GM18909 (cell line): ENCODE data around the gene SEL1L3.
"Not testable (repeated sequence)": the region's sequence is repeated elsewhere in the genome, so short reads cannot be mapped to it uniquely, and the experiment has no call there.

Source experiments
- ATAC-seq: cut with Tn5 transposase; IDR thresholded peaks from one replicate; pipeline ENCODE4 v1.9.1; 2021; ENCODE audit warnings: mild to moderate bottlenecking; ENCODE audit not compliant: unreplicated experiment, poor library complexity

SEL1L3 gene

DNA sequence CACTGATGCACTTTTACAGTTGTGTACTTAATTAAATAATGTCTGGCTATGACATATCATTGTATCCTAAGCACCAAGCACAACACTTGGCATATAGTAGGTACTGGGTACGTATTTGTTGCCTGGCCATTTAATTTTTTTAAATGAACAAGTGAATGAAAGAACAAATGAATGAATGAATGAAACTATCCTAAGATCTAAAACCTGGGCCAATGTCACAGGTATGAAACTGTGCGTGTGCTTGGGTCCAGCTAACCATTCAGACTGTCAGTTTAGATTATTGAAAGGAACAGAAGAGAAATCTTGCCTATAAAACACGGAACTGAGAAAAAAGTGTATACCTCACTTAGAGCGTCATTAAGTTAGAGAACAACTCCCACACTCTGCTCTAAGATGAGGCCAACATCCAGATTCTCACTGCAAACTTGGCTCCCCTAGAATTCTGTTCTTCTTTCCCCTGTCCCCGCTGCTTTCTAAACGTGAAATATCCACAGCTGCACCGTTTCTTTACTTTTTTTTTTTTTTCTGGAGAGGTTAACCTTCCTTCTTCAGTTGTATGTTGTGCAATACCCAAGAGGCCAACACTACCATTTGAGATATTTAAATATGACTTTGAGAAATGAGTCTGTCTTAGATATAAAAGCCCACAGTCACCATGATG is 17.3 kb upstream of the SEL1L3 start:
- peak; percentile 64 for ATAC-seq

DNA sequence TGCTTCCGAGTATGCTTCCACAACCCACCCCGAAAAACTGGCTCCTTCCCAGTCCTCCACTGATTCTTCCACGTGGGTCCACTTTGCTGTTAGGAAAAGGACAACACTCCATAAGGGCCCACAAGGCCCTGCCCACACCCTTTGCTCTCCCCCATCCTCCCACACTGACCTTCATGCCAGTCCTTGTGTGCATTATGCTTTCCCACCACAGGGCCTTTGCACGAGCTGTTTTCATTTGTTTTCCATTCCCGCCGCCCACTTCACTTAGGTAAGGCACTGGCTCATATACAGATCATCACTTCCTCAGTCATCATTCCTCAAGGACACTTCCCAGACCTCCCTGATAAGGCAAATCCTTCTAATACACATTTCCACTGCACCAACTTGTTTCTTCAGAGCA is 16.8 kb upstream of the SEL1L3 start:
- ATAC-seq = no peak

DNA sequence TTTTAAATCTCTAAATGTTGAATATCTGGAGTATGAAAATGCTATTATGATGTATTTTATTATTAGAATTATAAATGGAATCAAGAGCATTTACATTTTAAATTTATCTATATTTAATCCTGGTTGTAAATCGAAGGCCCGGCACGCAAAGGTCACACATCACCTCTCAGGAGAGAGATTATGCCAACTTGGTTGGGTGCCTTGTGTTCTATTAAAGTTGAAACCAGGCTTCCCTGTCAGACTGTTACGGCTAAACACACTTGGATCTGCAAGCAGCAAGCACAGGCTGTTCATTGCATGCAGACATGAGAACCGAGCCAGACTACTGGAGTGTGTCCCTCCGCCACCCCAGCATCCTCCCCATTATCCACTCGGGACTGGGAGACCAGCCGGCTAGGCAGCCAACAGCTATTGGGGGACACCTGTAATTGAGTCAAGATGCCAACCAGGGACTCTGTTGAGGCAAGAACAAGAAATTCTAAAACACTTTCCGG is 16.4 kb upstream of the SEL1L3 start:
- ATAC-seq = no peak

DNA sequence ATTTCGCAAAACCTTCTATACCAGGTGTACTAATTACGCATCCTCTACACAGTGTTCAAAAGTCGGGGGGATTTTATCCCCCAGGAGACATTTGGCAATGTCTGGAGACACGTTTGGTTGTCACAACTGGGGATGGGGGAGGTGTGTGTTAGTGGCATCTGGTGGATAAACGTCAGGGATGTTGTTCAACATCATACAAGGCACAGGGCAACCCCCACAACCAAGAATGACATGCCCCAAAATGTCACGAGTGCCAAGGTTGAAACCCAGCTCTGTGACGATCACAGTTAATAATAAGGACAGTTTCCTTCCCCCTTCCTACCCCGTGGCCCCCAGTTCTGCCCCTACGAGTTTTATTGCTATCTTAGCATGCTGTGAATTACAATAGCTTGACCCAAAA is 15.9 kb upstream of the SEL1L3 start:
- ATAC-seq = no peak

DNA sequence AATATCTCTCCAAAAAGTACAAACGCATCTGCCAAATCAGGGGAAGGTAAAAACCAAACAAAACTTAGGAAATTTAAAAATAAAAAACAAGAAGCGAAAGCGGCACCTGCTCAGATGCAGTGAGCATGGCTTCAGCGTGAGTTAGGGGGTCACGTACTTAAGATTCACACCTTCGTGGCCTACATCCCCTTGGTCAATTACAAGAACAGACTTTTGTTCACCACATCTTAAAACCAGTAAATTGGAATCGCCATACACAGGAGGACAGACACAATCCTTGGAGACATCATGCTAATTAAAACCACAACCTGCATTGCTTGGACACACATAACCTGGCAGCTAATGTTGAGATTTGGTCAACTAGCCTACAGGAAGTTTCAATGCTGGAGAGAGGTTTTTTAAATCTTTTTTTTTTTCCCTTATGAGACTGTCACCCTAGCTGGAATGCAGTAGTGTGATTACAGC is 12.5 kb upstream of the SEL1L3 start:
- ATAC-seq = peak; percentile 61

DNA sequence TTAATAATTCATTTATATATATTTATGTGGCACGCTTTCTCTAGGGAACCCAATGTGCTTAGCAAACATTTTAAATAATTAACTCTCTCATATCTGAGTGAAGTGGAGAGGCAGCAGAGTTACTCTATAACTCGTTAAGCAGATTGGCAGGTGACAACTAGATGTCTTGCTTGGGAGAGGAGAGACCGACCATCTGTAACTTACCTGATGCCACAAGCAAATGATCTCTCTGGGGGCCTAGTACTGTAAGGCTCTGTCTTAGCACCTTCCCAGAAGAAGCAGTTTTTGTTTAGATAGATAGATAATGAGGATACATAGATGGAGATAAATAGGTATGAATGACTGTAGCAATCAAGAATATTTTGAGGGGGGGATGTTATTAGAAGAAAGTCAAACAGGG is 11.9 kb upstream of the SEL1L3 start:
- peak; percentile 65 for ATAC-seq

DNA sequence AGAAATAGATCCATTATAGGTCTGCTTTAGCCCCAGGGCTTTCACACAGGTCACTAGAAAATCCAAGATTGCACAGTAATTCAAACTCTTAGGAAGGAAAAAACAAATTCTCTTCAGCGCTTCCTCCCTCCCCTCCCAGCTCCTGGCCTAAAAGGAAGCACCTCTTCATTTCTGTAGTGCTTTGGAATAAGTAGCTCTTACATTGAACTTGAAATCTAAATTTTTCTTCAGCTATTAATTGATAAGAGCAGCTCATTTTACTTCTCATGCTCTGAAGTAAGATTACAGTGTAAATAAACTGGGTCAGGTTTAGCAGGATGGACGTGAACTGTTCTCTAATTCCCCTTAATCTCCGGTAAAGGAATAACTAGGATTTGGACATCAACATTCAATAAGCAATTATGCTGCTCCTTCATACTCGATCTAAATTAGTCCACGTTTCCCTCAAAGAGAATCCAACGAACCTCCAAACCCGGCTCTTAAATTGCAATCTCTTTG is 10.9 kb upstream of the SEL1L3 start:
- ATAC-seq = no peak

DNA sequence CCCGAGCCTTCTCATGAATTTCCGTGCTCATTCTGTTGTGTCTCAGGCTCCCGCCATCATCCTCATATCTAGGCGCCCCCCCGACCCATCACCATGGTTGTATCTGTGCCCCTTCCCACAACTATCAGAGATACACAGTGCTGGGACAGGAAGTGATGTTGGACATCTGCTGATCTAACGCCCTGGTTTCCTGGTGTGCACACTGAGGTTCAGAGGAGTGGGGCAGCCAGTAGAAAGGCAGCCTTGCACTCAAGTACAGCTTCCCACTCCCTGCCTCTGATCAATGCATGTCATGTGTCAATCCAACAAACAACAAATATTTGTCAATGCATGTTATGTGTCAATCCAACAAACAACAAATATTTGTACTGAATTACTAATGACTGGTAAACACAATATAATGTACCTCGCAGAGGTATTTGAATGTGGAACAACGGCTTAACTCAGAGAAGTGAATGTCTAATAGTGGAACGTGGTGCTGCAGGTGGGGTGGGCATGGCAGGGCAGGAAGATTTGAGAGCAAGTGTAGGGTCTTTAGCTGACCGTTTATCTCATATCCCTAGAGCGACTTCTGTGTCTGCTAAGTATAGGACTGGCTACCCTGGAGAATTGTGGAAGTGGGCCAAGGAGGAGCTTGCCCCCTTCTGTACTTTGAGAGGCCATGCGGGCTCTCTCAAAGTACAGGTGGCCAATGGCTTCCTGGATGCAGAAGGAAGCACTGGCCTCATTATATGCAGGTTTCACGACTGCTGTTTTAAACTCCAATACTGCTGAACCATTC is 10.3 kb upstream of the SEL1L3 start:
- no peak for ATAC-seq

DNA sequence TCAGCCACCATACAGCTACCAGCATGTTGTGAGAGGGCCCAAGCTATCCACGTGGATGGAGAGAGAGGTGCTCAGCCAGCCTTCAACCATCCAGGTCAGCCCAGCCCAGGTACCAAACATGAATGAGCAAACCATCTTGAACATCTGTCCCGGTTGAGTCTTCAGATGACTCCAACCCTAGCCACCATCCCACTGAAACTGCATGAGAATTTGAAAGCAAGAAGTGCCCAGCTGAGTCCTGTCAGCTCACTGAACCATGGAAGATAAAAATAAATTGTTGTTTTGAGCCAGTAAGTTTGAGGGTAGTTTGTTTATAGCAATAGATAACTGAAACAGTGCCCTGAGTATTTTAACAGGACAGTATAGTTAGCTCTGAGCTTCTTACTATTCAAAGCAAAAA is 7.3 kb upstream of the SEL1L3 start:
- ATAC-seq = peak; percentile 42

DNA sequence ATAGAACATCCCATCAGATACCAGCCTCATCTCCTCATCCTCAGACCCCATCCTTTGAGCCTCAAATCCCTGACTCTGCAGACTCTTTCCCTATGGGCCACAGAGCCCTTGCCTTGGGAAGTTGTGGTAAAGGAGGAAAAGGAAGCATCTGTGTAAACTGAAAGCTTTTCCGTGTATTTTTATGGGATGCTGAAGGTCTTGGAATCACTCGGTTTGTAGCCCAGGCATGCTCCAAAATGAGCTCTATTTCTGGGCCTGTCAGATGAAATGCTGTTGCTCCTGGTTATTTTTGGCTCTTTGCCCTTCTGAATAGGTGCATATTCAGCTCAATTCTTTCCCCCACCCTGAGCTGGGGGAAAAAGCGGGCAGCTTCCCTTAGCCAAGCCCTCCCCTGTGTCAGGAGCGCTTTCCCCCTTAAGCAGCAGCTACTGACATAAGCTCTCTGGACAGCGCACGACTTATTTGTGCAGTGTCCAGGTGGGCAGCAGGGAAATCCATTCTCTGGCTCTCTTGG is 5.0 kb upstream of the SEL1L3 start:
- ATAC-seq = no peak

DNA sequence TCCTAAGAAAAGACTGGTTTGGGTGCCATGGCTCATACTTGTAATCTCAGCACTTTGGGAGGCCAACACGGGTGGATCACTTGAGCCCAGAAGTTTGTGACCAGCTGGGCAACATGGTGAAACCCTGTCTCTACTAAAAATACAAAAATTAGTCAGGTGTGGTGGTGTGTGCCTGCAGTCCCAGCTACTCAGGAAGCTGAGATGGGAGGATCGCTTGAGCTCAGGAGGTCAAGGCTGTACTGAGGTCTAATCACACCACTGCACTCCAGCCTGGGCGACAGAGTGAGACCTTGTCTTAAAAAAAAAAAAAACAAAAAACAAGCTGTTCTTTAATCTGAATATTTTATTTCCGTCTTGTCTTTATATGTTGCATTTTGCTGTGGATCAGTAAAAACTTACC is 3.6 kb upstream of the SEL1L3 start:
- ATAC-seq = not testable (repeated sequence)

DNA sequence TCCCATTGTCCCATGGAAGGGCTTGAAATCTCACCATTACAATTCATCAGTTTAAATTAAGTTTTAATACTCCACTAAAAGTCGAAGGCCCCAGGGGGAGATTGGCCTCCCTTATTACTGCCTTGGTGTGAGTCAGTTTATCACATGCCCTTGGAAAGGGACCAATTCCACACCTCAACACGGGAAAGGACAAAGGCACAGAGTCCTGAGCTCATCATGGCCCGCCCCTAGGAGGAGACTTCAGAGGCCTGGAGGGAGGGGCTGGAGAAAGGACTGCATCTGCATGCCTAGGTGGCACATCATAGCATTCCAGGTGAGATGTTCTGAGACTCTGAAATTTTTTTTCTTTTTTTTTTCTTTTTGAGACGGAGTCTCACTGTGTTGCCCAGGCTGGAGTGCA is 2.8 kb upstream of the SEL1L3 start:
- no peak for ATAC-seq

DNA sequence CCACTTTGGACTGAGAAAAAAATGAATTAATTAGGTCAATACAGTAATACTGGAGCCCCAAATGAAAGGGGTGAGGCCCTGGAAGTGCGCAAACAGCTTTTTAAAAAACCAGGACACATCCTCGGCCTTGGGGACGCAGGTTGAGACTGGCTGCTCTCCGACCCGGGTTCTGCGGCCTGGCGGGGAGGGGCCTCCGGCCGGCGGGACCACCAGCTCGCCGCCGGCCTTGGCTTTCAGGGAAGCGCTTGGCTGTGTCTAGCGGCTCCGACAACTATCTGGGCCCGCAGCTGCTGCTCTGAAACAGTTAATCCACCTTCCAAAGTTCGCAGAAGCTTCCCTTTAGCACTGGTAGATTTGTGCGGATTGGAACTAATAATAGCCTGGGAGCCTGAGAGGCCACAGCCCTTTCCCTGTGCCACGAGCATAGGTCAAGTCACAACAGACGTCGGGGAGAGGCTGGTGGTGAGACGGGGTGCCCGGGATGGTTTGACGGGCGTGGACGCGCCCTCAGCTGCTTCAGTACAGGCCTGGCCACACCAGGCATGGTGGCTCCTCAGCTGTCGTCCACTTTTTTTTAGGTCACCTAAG is 1.1 kb upstream of the SEL1L3 start:
- no peak for ATAC-seq

DNA sequence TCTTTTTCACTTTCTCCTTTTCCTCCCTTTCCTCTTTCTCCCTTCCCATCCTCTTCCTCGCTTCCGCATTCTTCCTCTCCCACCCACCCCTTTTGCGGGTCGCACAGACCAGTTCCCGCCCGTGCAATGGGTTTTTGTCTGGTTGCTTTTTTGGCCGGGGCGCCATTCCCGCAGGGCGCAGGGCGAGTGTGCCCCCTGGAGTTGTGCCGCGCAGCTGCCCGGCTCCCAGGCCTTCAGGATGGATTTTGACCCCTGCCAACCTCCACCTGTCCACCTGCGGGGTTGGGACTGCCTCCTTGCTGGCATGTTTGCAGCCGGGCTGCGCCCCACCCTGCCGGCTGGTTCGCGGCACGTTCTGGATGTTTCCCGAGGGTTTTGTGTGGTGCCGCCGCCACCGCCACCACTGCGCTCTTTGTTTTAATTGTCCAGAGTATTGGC is 578 bp upstream of the SEL1L3 start:
- no peak for ATAC-seq

DNA sequence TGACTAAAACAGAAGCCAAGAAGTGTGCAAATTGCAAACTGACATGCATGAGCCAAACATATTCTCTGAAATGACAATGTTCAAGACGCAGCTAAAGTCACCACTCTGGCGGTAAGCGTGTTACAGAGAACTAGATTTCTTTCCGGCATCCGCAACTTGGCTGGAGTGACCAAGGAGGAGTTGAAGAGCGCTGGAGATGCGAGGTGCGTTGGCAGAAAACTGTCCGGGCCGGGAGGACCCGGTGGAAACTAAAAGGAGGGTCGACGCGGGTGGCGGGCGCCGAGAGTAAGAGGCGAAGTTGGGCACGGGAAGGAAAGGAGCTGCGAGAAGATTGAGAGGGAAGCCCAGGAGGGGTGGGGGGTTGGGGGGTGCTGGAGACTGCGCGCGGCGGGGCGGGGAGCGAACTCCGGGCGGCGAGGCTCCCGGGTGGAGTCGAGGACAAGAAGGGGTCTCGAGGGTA is 807 bp downstream of the SEL1L3 start:
- peak; percentile 12 for ATAC-seq

DNA sequence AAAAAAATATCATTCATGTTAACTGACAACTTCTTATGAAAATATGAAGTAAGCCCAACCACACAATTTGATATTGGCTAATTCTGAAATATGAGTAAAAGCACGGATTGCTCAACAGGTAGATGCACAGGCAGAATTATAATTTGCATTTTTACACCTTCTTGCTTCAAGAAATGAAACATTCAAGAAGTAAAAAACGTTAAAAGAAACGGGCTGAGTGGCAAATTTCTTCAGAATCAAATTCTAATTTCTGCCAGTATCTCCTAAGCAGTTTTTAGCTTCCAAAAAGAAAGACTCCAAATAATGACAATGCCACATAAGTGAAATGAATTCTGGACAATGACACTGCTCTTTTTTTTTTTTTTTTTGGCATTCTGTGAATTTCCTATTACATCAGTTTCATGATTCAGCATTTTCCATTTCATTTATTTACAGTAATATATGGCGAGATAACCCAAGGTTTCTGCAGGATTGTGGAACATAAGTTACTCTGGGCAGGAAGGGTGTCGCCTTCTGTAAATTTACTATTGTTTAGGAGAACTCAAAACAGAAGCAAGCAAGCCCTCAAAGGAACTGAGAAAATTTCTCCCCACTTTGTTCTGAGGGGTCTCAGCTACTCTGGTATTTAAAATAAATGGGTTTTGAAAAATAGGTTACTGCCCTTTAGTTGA is 1.4 kb downstream of the SEL1L3 start:
- ATAC-seq = no peak

DNA sequence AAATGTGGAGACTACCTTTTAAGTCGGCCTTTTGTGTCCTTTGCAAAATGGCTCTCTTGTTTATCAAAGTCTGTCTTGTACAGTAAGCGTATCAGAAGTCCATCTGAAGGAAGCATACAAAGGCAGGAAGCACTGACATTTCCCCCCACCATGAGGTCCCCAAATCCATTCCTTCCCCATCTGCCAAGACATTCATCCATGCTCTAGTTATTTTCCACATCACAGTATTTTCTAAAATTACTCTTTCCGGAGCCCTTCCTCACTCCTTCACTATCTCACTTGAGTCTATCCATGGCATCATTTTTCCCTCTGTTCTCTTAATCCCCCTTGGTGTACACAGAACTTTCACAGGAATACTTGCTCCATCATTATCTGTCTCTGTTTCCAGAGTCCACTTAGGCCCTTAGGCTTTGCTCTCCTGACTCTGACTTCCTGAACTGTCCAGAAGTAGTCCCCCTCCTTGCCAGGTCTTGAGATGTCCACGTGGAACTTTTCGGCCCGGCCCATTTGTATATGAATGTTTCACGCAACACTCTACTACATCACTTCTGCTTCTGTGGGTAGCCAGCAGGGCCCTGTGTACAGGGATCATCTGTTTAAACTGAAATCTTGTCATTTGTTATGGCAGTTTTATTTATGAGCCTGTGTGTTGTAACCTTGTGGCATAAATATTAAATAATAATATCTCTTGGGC is 2.1 kb downstream of the SEL1L3 start:
- ATAC-seq = no peak

DNA sequence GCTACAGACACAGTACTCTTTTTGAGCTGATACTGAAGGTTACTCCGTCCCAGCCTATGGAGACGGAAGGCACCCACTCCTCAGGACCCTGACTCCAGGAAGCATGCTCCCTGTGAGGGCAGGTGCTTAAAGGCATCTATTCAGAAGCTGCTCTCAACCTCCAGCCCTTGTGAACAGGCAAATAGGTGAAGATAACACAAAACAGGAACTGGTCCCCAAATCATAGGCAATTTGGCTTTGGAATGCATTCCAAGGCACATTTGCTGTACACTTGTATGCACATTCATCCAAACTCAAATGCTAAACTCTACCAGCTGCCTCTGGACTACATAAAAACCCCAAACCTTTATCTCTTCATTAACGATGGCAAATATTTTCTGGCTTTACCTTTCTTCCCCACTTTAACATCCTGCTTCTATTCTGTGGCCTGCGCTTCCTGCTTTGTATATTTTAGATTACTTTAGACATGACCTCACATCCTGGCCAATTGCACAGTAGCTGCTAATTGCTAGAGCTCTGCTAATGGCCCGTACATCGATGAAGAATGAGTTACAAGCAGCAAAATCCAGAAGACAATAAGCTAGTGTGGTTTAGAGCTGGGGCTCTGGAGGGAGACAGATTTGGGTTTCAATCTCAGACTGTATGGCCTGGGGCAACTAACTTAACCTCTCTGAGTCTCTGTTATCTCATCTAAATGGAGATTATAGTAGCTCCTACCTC is 3.2 kb downstream of the SEL1L3 start:
- peak; percentile 59 for ATAC-seq

DNA sequence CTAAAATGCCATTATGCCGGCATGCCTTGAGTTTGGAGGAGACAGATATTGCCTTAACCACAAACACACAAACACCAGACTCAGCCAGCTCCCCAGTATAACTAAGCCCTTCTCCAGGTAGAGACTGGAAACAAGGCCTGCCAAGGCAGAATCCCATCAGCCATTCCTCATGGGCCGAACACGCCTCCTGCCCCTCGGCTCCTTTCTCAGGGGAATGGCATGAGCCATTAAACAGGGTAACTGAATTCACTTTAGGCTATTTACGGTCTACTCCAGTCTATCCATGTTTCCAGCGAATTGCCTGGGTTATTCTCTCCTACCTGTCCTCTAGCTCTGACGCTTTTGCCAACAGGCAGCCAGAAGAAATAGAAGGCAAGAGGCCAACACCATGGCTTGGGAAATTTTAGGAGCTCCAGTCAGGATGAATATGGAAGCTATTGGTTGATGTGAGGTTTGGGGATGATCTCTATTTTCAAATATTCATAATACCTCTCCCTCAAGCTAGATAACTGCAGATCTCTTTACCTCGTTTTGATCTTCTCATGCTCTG is 4.9 kb downstream of the SEL1L3 start:
- ATAC-seq = no peak
